ENCODE measurements around the gene MEX3D. TPM values are rescaled to one million over a fixed set of nuclear protein-coding genes. Genes with fewer than 3 reads are reported as not detected.

MEX3D gene
- polyA plus RNA-seq, 2 of the 4 experiments (the other 2 are of a cell fraction) = 2.1 to 7.1 TPM

DNA sequence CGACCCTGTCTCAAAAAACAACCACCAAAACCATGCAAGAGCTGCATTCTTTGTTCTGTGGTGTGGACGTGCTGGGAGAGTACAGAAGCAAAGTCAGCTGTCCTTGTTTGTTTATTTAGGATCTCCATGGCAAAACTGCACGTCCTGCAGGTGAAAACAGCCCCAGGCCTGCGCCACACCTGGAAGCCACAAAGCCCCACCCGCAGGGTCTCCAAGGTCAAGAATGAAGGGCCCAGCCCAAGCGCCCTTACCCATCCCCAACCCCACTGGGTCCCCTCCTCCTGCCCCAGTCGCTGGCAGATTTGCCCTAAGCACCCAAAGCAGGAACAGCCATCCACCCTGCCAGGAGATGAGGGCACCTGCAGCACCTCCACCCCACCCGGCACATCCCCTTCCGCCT lies 14.1 kb upstream of the MEX3D start:
- no peak overlapping the region for H3K4me2 ChIP-seq
- DNase-seq (ENCODE audit: low read depth in 1 of 2, low spot score in 1 of 2) (no peak), FAIRE-seq (no peak), ATAC-seq (no peak)
- TF ChIP-seq ESRRA (IDR thresholded peaks at IDR 0.05; ENCODE audit: borderline replicate concordance, low read length) (no peak), JUN (IDR thresholded peaks at IDR 0.05) (no peak), TP53 (CRISPR knock-in tag; IDR thresholded peaks at IDR 0.05) (no peak), MAZ (IDR thresholded peaks at IDR 0.05; ENCODE audit: borderline replicate concordance, low read depth, low read length) (no peak), FOSB (CRISPR knock-in tag; IDR thresholded peaks at IDR 0.05) (no peak), CBX2 (IDR thresholded peaks at IDR 0.05; ENCODE audit: borderline replicate concordance, low read depth) (no peak), NR3C1 (IDR thresholded peaks at IDR 0.05) (no peak), TFCP2L1 (CRISPR knock-in tag; IDR thresholded peaks at IDR 0.05) (no peak), POLR2A (IDR thresholded peaks at IDR 0.05; ENCODE audit: low read length) (no peak), CHD4 (IDR thresholded peaks at IDR 0.05; ENCODE audit: borderline replicate concordance) (no peak), ZSCAN20 (CRISPR knock-in tag; IDR thresholded peaks at IDR 0.05) (no peak), POLR2AphosphoS2 (conservative IDR thresholded peaks at IDR 0.05; ENCODE audit: low read length) (no peak)
- TF ChIP-seq, protein P1, sequence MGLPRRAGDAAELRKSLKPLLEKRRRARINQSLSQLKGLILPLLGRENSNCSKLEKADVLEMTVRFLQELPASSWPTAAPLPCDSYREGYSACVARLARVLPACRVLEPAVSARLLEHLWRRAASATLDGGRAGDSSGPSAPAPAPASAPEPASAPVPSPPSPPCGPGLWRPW (IDR thresholded peaks at IDR 0.05) = no peak
- TF ChIP-seq, protein P2, sequence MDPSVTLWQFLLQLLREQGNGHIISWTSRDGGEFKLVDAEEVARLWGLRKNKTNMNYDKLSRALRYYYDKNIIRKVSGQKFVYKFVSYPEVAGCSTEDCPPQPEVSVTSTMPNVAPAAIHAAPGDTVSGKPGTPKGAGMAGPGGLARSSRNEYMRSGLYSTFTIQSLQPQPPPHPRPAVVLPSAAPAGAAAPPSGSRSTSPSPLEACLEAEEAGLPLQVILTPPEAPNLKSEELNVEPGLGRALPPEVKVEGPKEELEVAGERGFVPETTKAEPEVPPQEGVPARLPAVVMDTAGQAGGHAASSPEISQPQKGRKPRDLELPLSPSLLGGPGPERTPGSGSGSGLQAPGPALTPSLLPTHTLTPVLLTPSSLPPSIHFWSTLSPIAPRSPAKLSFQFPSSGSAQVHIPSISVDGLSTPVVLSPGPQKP (IDR thresholded peaks at IDR 0.05; ENCODE audit: low read depth, low read length) = no peak
- TF ChIP-seq, protein P3, sequence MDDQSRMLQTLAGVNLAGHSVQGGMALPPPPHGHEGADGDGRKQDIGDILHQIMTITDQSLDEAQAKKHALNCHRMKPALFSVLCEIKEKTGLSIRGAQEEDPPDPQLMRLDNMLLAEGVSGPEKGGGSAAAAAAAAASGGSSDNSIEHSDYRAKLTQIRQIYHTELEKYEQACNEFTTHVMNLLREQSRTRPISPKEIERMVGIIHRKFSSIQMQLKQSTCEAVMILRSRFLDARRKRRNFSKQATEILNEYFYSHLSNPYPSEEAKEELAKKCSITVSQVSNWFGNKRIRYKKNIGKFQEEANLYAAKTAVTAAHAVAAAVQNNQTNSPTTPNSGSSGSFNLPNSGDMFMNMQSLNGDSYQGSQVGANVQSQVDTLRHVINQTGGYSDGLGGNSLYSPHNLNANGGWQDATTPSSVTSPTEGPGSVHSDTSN (IDR thresholded peaks at IDR 0.05) = no peak
- 84% methylated on average over 6 of the region's 9 CpGs for WGBS (ENCODE audit: missing lambda C conversion rate)
- ChIA-PET POLR2A (no interaction called here), CTCF (interaction anchor here (1.3 to 2.1 kb wide), 2 partner anchors 8 to 36 kb away, joined by 4 to 5 read pairs; no protein-coding TSS in a partner anchor)
- H3K4me1 ChIP-seq = no peaks in the 10 kb centered on the region
- H3K27ac ChIP-seq = no peak overlapping the region
- H3K9me3 ChIP-seq = no peaks in the 10 kb centered on the region
- no peak overlapping the region for H3K4me3 ChIP-seq

DNA sequence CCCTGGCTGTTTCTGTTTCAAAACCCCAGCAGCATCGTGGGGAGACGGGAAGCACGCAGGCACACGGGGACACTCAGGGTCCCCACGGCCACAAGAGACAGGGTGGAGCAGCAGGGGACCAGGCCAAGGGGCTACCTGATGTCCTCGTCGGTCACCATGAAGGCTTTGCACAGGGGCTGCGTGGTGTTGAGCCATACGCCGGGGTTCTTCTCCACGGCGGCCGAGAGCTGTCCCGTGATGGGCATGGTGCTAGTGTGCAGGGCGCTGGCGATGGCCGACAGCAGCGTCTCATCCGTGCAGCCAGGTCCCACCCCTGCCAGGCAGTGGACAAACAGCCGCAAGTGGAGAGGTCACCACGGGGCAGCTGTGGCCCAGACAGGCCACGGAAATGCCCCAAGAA lies 12.8 kb upstream of the MEX3D start:
- Histone ChIP-seq H3K9me3 (no peaks in the 10 kb centered on the region), H3K4me3 (no peak overlapping the region), H3K27ac (no peak overlapping the region), H3K4me2 (no peak overlapping the region), H3K4me1 (no peaks in the 10 kb centered on the region)
- DNase-seq (ENCODE audit: low read depth in 1 of 2, low spot score in 1 of 2) = no peak
- FAIRE-seq = no peak
- 92% methylated on average over 22 of the region's 22 CpGs for WGBS (ENCODE audit: missing lambda C conversion rate)
- no peak for ATAC-seq
- ChIA-PET CTCF (interaction anchor here (2.1 kb wide), 1 partner anchor 35 kb away, joined by 5 read pairs; no protein-coding TSS in a partner anchor), POLR2A (no interaction called here)
- TF ChIP-seq FOSB (CRISPR knock-in tag; IDR thresholded peaks at IDR 0.05) (no peak), JUN (IDR thresholded peaks at IDR 0.05) (no peak), NPAS2 (CRISPR knock-in tag; IDR thresholded peaks at IDR 0.05; ENCODE audit: borderline replicate concordance) (no peak), ZNF302 (CRISPR knock-in tag; IDR thresholded peaks at IDR 0.05) (no peak), HOXB13 (CRISPR knock-in tag; IDR thresholded peaks at IDR 0.05; ENCODE audit: low read depth) (no peak), ZSCAN20 (CRISPR knock-in tag; IDR thresholded peaks at IDR 0.05) (no peak), RAD21 (conservative IDR thresholded peaks at IDR 0.05 in 1 of 2, IDR thresholded peaks at IDR 0.05 in 1 of 2) (no peak), NR3C1 (IDR thresholded peaks at IDR 0.05) (no peak), EP300 (IDR thresholded peaks at IDR 0.05) (no peak), SREBF2 (IDR thresholded peaks at IDR 0.05) (no peak)
- TF ChIP-seq, protein P4, sequence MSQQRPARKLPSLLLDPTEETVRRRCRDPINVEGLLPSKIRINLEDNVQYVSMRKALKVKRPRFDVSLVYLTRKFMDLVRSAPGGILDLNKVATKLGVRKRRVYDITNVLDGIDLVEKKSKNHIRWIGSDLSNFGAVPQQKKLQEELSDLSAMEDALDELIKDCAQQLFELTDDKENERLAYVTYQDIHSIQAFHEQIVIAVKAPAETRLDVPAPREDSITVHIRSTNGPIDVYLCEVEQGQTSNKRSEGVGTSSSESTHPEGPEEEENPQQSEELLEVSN (IDR thresholded peaks at IDR 0.05; ENCODE audit: borderline replicate concordance, low read depth) = no peak

DNA sequence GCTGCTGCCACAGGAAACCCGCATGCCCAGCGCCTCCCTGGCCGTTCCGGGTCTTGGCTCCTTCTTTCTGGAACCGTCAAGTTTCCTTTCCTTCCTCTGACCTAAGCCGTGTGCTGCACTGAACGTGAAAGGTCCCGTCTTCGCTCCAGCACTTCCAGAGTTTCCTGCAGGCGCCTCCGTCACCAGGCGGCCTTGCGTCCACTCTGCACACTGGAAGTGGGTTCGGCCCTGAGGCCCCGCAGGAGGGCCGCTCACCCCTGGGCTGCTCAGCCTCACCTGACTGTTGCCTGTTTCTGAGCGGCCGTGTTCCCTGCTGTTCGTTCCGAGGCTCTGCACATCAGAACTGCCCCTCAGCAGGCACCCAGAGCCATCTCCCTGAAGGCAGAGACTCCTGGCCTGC lies 12.3 kb upstream of the MEX3D start:
- 90% methylated on average over 18 of the region's 20 CpGs for WGBS (ENCODE audit: missing lambda C conversion rate)

More for the DNA sequence above, 12.3 kb upstream of the MEX3D start:
- Histone ChIP-seq H3K27ac (no peak overlapping the region), H3K4me1 (no peaks in the 10 kb centered on the region), H3K9me3 (no peaks in the 10 kb centered on the region), H3K4me2 (no peak overlapping the region), H3K4me3 (no peak overlapping the region)
- CTCF ChIA-PET = interaction anchor here (1.4 to 2.1 kb wide), 2 partner anchors 11 to 34 kb away, joined by 3 to 5 read pairs; no protein-coding TSS in a partner anchor
- TF ChIP-seq JUNB (IDR thresholded peaks at IDR 0.05) (no peak), EHMT2 (IDR thresholded peaks at IDR 0.05; ENCODE audit: low read depth) (no peak), ZC3H11A (IDR thresholded peaks at IDR 0.05) (no peak), TP53 (CRISPR knock-in tag; IDR thresholded peaks at IDR 0.05) (no peak)
- TF ChIP-seq, protein P2 (IDR thresholded peaks at IDR 0.05; ENCODE audit: low read depth, low read length) = no peak
- POLR2A ChIA-PET = no interaction called here
- ATAC-seq (no peak), FAIRE-seq (no peak), DNase-seq (ENCODE audit: low read depth in 1 of 2, low spot score in 1 of 2) (no peak)

Measured in A549 (cell line).